Measurements from ENCODE around the gene SDC1.

The SDC1 gene

DNA sequence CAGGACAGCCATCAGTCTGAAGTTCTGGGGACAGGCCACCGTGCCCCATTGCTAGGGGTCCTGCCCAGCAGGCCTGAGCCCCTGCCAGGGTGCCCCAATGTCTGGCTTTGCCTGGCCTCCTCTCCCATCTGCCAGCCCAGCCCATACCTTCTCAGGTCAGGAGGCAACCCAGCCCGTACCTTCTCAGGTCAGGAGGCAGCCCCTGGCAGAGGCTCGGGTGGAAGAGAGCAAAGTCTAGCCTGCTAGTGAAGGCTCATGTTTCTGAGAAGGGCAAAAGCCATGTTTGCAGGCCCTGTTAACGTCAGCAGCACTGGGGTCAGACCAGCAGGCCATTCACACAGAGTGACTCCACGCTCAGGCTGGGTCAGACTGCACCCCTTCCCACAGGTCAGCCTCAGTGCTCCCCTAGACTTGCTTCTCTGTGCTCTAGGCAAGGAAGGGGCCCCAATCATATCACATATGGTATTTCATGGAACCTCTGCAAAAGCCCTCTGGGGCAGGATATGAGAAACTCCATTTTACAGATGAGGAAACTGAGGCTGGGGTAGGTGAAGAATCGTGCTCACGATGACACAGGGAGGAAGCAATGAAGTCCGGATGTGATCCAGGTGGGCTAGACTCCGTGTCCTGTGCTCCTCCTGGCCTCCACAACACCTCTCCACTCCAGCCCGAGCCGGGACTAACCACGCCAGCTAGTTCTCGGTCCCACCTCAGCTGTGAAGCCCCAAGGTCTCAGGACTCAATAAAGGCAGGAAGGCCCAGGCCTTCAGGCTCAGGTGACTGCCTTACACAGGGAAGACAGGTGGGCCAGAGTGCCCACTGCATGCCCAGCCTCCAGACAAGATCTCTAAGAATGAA is 9.5 kb downstream of the SDC1 start:
- no peak for DNase-seq (ENCODE audit: low read depth in 1 of 2, low spot score in 1 of 2)
- in situ Hi-C loops (cut with HindIII; ENCODE audit: low pct_unique_long_range_greater_than_20kb, low sequenced_read_pairs) = no loop called here
- TF ChIP-seq JUND (IDR thresholded peaks at IDR 0.05; ENCODE audit: low read depth) = no peak

GRCh38 chr2:20214566-20215182 is 10.3 kb downstream of the SDC1 start:
- in situ Hi-C loops (cut with HindIII; ENCODE audit: low pct_unique_long_range_greater_than_20kb, low sequenced_read_pairs) = no loop called here
- no peak for DNase-seq (ENCODE audit: low read depth in 1 of 2, low spot score in 1 of 2)
- no peak for TF ChIP-seq JUND (IDR thresholded peaks at IDR 0.05; ENCODE audit: low read depth)

DNA sequence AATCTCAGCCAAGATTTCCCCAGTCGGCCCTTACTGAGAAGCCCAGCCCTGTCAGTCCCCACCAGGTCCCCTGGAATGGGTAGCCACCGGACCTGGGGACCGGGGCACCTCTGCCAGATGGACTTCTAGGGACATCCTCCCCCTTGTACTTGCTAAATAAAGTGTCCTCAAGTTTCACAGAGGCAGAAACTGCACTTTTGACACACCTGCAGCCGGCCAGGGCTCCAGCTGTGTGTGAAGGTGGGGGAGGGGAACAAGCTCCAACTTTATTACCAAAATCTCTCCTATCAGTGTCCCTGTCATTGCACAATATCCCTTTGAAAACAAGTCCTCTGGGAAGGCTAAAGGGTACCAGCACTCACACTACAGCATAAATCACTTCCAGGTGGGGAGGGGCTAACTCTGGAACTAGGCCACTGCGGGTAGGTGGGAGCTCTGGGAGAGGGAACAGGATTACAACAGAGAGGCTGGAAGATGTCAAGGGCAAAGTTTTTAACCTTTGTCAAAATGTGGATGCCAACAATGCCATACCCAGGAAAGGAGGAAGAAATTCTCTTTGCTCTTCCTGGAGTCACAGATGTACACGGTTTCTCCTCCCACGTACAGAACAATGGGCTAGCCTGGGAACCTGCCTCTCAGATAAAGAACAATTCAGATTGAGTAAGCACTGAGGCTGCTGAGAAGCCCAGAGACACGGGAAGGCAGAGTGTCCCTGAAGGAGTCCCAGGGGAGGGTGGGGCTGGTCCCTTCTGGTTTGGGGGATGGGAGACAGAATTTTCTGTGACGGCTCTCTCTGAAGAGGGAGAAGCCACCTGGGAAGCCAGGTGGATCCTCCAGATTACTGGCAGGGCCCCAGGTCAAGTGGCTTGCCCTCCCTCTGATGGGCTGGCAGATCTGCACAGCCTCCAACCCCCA is 11.0 kb downstream of the SDC1 start:
- in situ Hi-C loops (cut with HindIII; ENCODE audit: low pct_unique_long_range_greater_than_20kb, low sequenced_read_pairs) = no loop called here
- no peak for DNase-seq (ENCODE audit: low read depth in 1 of 2, low spot score in 1 of 2)
- no peak for TF ChIP-seq JUND (IDR thresholded peaks at IDR 0.05; ENCODE audit: low read depth)

DNA sequence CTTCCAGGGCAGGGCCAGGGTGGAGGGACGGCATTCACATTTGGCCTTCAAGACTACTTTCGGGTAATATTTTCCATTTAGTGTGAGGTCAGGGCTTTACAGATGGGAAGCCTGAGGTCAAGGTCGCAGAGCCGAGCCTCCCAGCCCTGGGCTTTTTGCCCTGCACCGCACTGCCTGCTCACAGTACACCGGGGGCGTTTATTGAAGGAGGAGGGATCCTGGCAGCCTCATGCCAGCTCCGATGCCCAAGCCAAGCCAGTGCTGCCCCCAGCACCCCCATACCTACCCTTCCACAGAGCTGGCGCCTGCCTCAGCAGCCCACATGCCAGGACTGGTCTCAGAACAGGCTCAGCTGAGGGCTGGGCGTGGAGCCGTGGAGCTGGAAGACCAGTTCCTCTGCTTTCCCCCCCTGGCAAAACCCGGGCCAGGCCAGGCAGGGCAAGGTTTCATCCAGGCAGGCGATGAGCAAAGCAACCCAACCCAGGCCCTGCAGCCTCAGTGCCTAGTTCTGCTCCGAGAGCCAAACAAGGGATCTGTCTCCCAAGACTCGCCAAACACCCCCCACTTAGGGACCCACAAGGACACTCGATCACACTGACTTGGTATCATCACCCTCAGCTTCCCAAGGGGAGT is 11.9 kb downstream of the SDC1 start:
- no peak for TF ChIP-seq JUND (IDR thresholded peaks at IDR 0.05; ENCODE audit: low read depth)
- in situ Hi-C loops (cut with HindIII; ENCODE audit: low pct_unique_long_range_greater_than_20kb, low sequenced_read_pairs) = no loop called here
- DNase-seq (ENCODE audit: low read depth in 1 of 2, low spot score in 1 of 2) = peak; percentile 76 to 77

DNA sequence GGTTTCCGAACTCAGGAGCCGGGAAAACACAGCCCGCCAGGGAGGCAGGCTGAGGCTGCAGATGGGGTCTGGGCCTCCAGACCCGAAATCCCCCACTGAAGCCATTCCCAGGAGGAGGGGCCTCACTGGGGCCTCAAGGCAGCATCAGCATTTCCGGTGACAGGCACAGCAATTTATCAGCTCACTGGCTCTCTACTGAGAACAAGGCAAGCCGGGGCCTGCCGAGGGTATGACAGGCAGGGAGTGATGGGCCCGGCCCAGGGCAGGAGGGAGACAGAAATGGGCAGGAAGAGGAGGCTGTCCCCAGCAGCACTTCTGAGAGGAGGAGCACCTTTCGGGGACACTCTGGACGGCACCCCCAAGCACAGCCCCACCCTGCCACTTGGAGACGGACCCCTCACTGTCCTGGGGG is 12.5 kb downstream of the SDC1 start:
- in situ Hi-C loops (cut with HindIII; ENCODE audit: low pct_unique_long_range_greater_than_20kb, low sequenced_read_pairs) = no loop called here
- TF ChIP-seq JUND (IDR thresholded peaks at IDR 0.05; ENCODE audit: low read depth) = no peak
- no peak for DNase-seq (ENCODE audit: low read depth in 1 of 2, low spot score in 1 of 2)

DNA sequence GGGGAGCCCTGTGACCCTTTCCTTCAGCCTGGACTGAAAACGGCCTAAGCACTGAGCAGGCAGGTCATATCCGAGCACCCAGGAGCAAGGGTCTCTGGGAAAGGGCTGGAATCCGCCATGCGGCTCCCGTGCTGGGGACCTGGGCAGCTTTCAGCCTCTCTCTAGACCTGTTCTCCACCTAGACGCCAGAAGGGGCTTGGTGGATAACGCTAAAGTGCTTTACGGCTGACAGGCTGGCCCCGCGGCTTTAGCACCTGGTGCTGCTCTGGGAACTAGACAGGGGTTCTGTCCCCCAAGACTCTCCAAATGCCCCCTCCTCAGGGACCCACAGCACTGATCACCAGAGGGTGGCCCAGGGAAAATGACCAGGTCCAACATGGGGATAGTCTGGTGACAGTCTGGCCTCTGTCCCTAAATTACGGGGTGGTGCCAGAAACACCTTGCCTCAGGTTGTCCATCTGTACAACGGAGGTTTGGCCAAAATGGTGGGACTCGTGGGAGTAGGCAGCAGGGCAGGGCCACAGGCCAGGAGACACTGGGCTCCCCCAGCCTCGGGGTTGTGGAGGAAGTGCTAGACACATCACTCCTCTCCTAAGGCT is 13.0 kb downstream of the SDC1 start:
- in situ Hi-C loops (cut with HindIII; ENCODE audit: low pct_unique_long_range_greater_than_20kb, low sequenced_read_pairs) = no loop called here
- no peak for DNase-seq (ENCODE audit: low read depth in 1 of 2, low spot score in 1 of 2)
- TF ChIP-seq JUND (IDR thresholded peaks at IDR 0.05; ENCODE audit: low read depth) = no peak

DNA sequence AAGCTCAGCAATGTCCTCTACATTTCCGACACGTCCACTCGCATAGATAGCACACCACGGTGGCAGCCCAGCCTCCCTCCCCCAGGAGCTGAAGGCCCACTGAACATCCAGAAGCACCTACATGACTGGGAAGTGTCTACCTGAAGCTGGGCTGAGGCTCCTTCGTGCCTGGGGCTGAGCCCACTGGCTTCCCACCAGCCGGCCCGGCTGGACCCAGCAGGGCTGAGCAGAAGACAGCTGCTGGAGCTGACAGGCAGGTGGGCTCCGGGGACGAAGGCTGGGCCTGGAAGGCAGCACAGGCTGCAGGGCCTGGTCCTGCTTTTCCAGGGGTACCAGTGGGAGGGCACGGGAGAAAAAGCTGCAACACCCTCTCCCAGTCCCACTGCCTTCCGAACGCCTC is 13.5 kb downstream of the SDC1 start:
- DNase-seq (ENCODE audit: low read depth in 1 of 2, low spot score in 1 of 2) = no peak
- no peak for TF ChIP-seq JUND (IDR thresholded peaks at IDR 0.05; ENCODE audit: low read depth)
- in situ Hi-C loops (cut with HindIII; ENCODE audit: low pct_unique_long_range_greater_than_20kb, low sequenced_read_pairs) = no loop called here

- TF ChIP-seq JUND (IDR thresholded peaks at IDR 0.05; ENCODE audit: low read depth) = no peak
- in situ Hi-C loops (cut with HindIII; ENCODE audit: low pct_unique_long_range_greater_than_20kb, low sequenced_read_pairs) = no loop called here
- DNase-seq (ENCODE audit: low read depth in 1 of 2, low spot score in 1 of 2) = no peak
Observed at GRCh38 chr2:20210462-20210861, 14.5 kb downstream of the SDC1 start.

- in situ Hi-C loops (cut with HindIII; ENCODE audit: low pct_unique_long_range_greater_than_20kb, low sequenced_read_pairs) = no loop called here
- no peak for TF ChIP-seq JUND (IDR thresholded peaks at IDR 0.05; ENCODE audit: low read depth)
- DNase-seq (ENCODE audit: low read depth in 1 of 2, low spot score in 1 of 2) = no peak
Observed at GRCh38 chr2:20209373-20210109, 15.4 kb downstream of the SDC1 start.

DNA sequence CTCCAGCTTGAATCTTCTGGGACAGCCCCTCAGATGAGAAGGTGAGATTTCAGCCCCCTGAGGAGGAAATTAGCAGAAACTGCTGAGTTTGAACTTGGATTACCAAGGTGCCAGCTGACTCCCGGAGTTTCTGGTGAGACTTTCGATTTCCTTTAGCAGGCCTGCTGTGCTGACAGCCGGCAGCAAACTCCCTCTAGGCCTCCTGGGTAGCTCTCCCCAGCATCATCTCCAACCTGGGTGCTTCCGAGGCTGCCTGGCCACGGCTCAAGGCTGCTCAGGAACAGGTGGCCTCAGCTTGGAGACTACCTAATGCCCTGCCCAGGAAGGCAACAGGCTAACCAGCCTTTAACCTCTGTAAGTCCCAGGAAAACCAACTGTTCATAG is 16.5 kb downstream of the SDC1 start:
- TF ChIP-seq JUND (IDR thresholded peaks at IDR 0.05; ENCODE audit: low read depth) = no peak
- peak in 1 of 2 experiments; percentile 35 for DNase-seq (ENCODE audit: low read depth in 1 of 2, low spot score in 1 of 2)
- in situ Hi-C loops (cut with HindIII; ENCODE audit: low pct_unique_long_range_greater_than_20kb, low sequenced_read_pairs) = no loop called here

DNA sequence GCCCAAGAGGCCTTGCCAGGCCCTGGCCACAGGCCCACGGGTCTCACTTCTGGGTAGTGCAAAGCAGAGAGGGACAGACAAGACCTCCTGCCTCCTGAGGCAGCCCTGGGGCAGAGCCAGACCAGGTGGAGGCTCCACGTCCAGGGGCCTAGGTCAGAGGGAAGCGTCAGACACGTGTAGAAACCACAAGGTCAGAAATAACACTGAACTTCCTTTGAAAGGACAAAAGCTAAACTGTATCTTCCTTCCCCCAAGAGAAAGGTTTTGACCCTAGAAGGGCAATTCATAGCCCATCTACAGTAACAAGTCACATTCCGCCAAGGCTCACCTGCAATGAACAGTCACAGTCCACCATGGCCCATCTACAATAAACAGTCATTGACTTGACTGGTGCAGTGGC is 17.9 kb downstream of the SDC1 start:
- no peak for TF ChIP-seq JUND (IDR thresholded peaks at IDR 0.05; ENCODE audit: low read depth)
- in situ Hi-C loops (cut with HindIII; ENCODE audit: low pct_unique_long_range_greater_than_20kb, low sequenced_read_pairs) = no loop called here
- no peak for DNase-seq (ENCODE audit: low read depth in 1 of 2, low spot score in 1 of 2)

Data from T47D (cell line).